ENCODE data around the gene NHS. TPM values are rescaled to one million over a fixed set of nuclear protein-coding genes. Genes with fewer than 3 reads are reported as not detected.

The NHS gene
- polyA plus RNA-seq, 2 of the 4 experiments (the other 2 are of a cell fraction) = 3.6 to 5.0 TPM

DNA sequence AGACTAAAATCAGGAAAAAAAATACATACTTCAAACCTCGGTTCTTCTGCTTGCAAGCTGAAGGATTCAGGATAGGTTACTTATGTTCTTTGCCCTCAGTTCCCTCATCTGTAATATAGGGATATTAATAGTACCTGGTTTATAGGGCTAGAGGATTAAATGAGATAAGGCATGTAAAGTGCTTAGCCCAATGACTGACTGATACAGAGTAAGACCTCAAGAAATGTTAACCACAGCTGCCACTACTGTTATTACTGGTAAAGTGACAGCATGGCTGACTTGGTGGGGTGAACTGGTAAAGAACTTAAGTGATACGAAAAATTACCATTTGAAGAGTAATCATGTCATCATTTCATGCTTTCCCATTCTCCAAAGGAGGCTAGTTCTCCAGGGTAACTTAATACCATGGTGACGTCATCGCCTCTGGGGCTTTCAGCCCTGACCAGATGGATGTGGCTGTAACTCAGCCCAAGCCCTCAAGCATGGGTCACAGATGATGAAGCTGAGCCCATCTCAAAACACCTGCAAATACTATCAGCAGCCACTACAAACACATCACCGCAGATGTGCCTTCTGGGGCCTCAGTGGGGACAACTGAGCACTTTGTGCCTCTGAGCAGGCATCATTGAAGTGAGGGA is 317.8 kb downstream of the NHS start:
- H3K9me3 ChIP-seq = no peaks in the 10 kb centered on the region
- ChIA-PET CTCF (interaction anchor here (1.1 to 1.8 kb wide), 3 partner anchors 11 to 451 kb away, joined by 3 to 4 read pairs (median 4); no protein-coding TSS in a partner anchor), POLR2A (no interaction called here)
- no peak overlapping the region for H3K4me3 ChIP-seq
- TF ChIP-seq PHF8 (IDR thresholded peaks at IDR 0.05; ENCODE audit: borderline replicate concordance, low read depth) (no peak), CHD2 (IDR thresholded peaks at IDR 0.05; ENCODE audit: low read length, partially characterized antibody) (no peak), ZC3H11A (IDR thresholded peaks at IDR 0.05) (no peak), CBX2 (IDR thresholded peaks at IDR 0.05; ENCODE audit: borderline replicate concordance, low read depth) (no peak), ZFP36 (IDR thresholded peaks at IDR 0.05; ENCODE audit: borderline replicate concordance, partially characterized antibody) (no peak)
- no peak overlapping the region for H3K4me2 ChIP-seq
- no peak overlapping the region for H3K27ac ChIP-seq
- FAIRE-seq (peak; percentile 84), DNase-seq (ENCODE audit: low read depth in 1 of 2, low spot score in 1 of 2) (no peak), ATAC-seq (no peak)
- WGBS (ENCODE audit: missing lambda C conversion rate) = 72% methylated on average over 4 of the region's 5 CpGs
- H3K4me1 ChIP-seq = peaks cover 6% of the 10 kb centered on the region; the same call in 2 of the 3 replicates

DNA sequence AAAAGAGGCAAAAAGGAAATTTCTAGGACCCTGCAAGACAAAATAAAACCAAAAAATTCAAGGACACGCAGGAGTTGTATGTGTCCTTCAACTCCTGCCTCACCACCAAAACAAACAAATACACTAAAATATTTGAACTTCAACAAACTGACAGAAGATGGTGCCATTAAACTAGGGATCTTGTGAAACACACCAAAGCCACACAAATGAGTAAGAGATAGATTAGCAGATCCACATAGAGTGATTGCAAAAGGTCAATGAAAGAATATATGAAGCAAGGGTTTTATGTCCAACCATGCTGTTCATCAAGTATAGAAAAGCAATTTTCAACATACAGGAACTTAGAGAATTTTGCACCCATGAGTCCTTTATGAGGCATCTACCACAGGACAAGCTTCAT is 322.2 kb downstream of the NHS start:
- Histone ChIP-seq H3K27ac (no peak overlapping the region), H3K9me3 (no peaks in the 10 kb centered on the region), H3K4me1 (peaks cover under 1% of the 10 kb centered on the region; the same call in 1 of the 3 replicates), H3K4me3 (no peak overlapping the region), H3K4me2 (no peak overlapping the region)
- no peak for TF ChIP-seq HOXB5 (CRISPR knock-in tag; IDR thresholded peaks at IDR 0.05)
- TF ChIP-seq, protein P1, sequence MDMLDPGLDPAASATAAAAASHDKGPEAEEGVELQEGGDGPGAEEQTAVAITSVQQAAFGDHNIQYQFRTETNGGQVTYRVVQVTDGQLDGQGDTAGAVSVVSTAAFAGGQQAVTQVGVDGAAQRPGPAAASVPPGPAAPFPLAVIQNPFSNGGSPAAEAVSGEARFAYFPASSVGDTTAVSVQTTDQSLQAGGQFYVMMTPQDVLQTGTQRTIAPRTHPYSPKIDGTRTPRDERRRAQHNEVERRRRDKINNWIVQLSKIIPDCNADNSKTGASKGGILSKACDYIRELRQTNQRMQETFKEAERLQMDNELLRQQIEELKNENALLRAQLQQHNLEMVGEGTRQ (IDR thresholded peaks at IDR 0.05) = no peak
- no peak for TF ChIP-seq PHF8 (IDR thresholded peaks at IDR 0.05; ENCODE audit: borderline replicate concordance, low read depth)
- no peak for TF ChIP-seq GATA3 (IDR thresholded peaks at IDR 0.05; ENCODE audit: borderline replicate concordance)
- no peak for TF ChIP-seq EHF (CRISPR knock-in tag; IDR thresholded peaks at IDR 0.05)
- no peak for TF ChIP-seq RNF2 (IDR thresholded peaks at IDR 0.05; ENCODE audit: borderline replicate concordance, low read depth)
- TF ChIP-seq RAD21 (conservative IDR thresholded peaks at IDR 0.05 in 1 of 2, IDR thresholded peaks at IDR 0.05 in 1 of 2) = 0 out of 5 replicates have a peak, but pooled peaks have one; percentile 9 to 14
- ChIA-PET POLR2A (no interaction called here), CTCF (interaction anchor here (0.8 kb wide), 1 partner anchor 576 kb away, joined by 3 read pairs; no protein-coding TSS in a partner anchor)
- ATAC-seq = no peak
- no peak for DNase-seq (ENCODE audit: low read depth in 1 of 2, low spot score in 1 of 2)
- 86% methylated on average over 1 of the region's 1 CpG for WGBS (ENCODE audit: missing lambda C conversion rate)
- peak; percentile 92 for FAIRE-seq

DNA sequence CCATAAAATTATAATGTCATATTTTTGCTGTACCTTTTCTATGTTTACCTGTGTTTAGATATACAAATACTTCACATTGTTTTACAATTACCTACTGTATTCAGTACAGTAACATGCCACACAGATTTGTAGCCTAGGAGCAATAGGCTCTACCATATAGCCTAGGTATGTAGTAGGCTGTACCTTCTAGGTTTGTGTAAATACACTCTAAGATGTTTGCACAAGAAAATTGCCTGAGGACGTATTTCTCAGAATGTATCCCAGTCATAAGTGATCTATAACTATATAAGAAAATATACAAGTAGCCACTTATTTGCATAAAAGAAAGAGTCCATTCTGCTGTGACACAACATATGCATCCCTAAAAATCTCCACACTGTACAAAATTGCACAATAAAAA is 326.0 kb downstream of the NHS start:
- Histone ChIP-seq H3K4me1 (peaks cover 11% of the 10 kb centered on the region; the same call in 2 of the 3 replicates), H3K9me3 (no peaks in the 10 kb centered on the region), H3K4me2 (no peak overlapping the region), H3K4me3 (no peak overlapping the region), H3K27ac (no peak overlapping the region)
- DNase-seq (ENCODE audit: low read depth in 1 of 2, low spot score in 1 of 2) = no peak
- 44% methylated on average over 1 of the region's 1 CpG for WGBS (ENCODE audit: missing lambda C conversion rate)
- TF ChIP-seq ZC3H11A (IDR thresholded peaks at IDR 0.05) (no peak), CBX8 (IDR thresholded peaks at IDR 0.05) (no peak), HDAC2 (IDR thresholded peaks at IDR 0.05) (no peak), NR3C1 (IDR thresholded peaks at IDR 0.05) (no peak)
- ATAC-seq = no peak
- POLR2A ChIA-PET = no interaction called here
- CTCF ChIA-PET = no interaction called here
- peak; percentile 80 for FAIRE-seq

DNA sequence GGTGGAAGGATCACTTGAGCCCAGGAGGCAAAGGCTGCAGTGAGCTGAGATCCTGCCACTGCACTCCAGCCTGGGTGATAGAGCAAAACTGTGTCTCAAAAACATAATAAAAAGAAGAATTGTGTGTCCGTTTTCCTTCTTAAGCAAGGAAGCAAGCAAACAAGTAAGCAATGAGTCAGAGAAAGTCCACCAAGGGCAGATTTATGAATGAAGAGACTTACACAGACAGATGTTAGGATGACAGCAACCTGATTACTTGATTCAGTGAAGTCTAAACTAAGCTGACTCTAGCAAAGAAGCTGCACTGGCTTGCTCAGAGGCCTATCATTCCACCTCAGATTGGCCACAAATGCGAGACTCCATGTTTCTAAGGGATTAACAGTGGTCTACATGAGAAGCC is 328.2 kb downstream of the NHS start:
- POLR2A ChIA-PET = no interaction called here
- Histone ChIP-seq H3K27ac (no peak overlapping the region), H3K4me3 (no peak overlapping the region), H3K4me2 (no peak overlapping the region), H3K9me3 (no peaks in the 10 kb centered on the region), H3K4me1 (peaks cover 29% of the 10 kb centered on the region; the same call in 2 of the 3 replicates)
- no peak for ATAC-seq
- CTCF ChIA-PET = interaction anchor here (0.9 kb wide), 1 partner anchor 11 kb away, joined by 3 read pairs; no protein-coding TSS in a partner anchor
- TF ChIP-seq HOXB5 (CRISPR knock-in tag; IDR thresholded peaks at IDR 0.05) (no peak), CBX2 (IDR thresholded peaks at IDR 0.05; ENCODE audit: borderline replicate concordance, low read depth) (no peak), FOXS1 (CRISPR knock-in tag; IDR thresholded peaks at IDR 0.05) (no peak), CEBPB (IDR thresholded peaks at IDR 0.05) (no peak), HDAC2 (IDR thresholded peaks at IDR 0.05) (no peak), RAD21 (conservative IDR thresholded peaks at IDR 0.05 in 1 of 2, IDR thresholded peaks at IDR 0.05 in 1 of 2) (no peak), ZFP36 (IDR thresholded peaks at IDR 0.05; ENCODE audit: borderline replicate concordance, partially characterized antibody) (no peak), SMC3 (IDR thresholded peaks at IDR 0.05) (no peak)
- TF ChIP-seq, protein P2, sequence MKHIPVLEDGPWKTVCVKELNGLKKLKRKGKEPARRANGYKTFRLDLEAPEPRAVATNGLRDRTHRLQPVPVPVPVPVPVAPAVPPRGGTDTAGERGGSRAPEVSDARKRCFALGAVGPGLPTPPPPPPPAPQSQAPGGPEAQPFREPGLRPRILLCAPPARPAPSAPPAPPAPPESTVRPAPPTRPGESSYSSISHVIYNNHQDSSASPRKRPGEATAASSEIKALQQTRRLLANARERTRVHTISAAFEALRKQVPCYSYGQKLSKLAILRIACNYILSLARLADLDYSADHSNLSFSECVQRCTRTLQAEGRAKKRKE (CRISPR knock-in tag; IDR thresholded peaks at IDR 0.05; ENCODE audit: low read depth) = no peak
- TF ChIP-seq, protein P3, sequence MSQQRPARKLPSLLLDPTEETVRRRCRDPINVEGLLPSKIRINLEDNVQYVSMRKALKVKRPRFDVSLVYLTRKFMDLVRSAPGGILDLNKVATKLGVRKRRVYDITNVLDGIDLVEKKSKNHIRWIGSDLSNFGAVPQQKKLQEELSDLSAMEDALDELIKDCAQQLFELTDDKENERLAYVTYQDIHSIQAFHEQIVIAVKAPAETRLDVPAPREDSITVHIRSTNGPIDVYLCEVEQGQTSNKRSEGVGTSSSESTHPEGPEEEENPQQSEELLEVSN (IDR thresholded peaks at IDR 0.05; ENCODE audit: borderline replicate concordance, low read depth) = no peak
- FAIRE-seq = no peak
- DNase-seq (ENCODE audit: low read depth in 1 of 2, low spot score in 1 of 2) = peak in 1 of 2 experiments; percentile 8
- WGBS (ENCODE audit: missing lambda C conversion rate) = 48% methylated on average over 2 of the region's 2 CpGs

Data from A549 (cell line).